ENCODE results near the gene CPE. TPM values are rescaled to one million over a fixed set of nuclear protein-coding genes. Genes with fewer than 3 reads are reported as not detected.

CPE gene
- polyA plus RNA-seq, 1 of the 3 experiments (the other 2 are of a cell fraction): 18.2 TPM

- no peaks in the 10 kb centered on the region for H3K36me3 ChIP-seq (replicated peaks in 1 of 2; ENCODE audit: control insufficient read depth in 1 of 2, insufficient read depth in 2 of 2, low read length in 1 of 2)
- no peak for TF ChIP-seq FOXJ3 (CRISPR knock-in tag; IDR thresholded peaks at IDR 0.05)
- TF ChIP-seq RAD21 (IDR thresholded peaks at IDR 0.05; ENCODE audit: low read length): no peak
- no peak for TF ChIP-seq FOXM1 (IDR thresholded peaks at IDR 0.05; ENCODE audit: low read depth)
- no peak for TF ChIP-seq ELF1 (IDR thresholded peaks at IDR 0.05)
- TF ChIP-seq POLR2AphosphoS5 (IDR thresholded peaks at IDR 0.05; ENCODE audit: low read depth, low read length): no peak
- no peak for TF ChIP-seq TEAD4 (IDR thresholded peaks at IDR 0.05; ENCODE audit: borderline replicate concordance, insufficient read depth)
- no peak for TF ChIP-seq EZH2phosphoT487 (IDR thresholded peaks at IDR 0.05; ENCODE audit: borderline replicate concordance, low read depth)
- no peak for TF ChIP-seq MXI1 (IDR thresholded peaks at IDR 0.05; ENCODE audit: low read depth, low read length)
- no peak for TF ChIP-seq GATA2 (CRISPR knock-in tag; IDR thresholded peaks at IDR 0.05)
- no peak for TF ChIP-seq REST (IDR thresholded peaks at IDR 0.05; ENCODE audit: low read depth, low read length)
- TF ChIP-seq NRF1 (IDR thresholded peaks at IDR 0.05; ENCODE audit: low read depth, low read length): no peak
- CTCF ChIA-PET: no interaction called here
- no peaks in the 10 kb centered on the region for H3K9me3 ChIP-seq
- H3K27ac ChIP-seq (ENCODE audit: low read depth in 2 of 2, low read length in 1 of 2): no peak overlapping the region
- H2AFZ ChIP-seq (ENCODE audit: low read depth): no peak overlapping the region
- H3K4me2 ChIP-seq: no peak overlapping the region
- no peaks in the 10 kb centered on the region for H3K4me1 ChIP-seq (ENCODE audit: control insufficient read depth in 1 of 2, insufficient read depth in 2 of 2, low read depth in 1 of 2, low read length in 1 of 2)
- H3K4me3 ChIP-seq (ENCODE audit: low read depth in 2 of 2, low read length in 1 of 2): no peak overlapping the region
- no peaks in the 10 kb centered on the region for H4K20me1 ChIP-seq (ENCODE audit: insufficient read depth)
- no peaks in the 10 kb centered on the region for H3F3A ChIP-seq (replicated peaks; ENCODE audit: insufficient read depth)
- H3K27me3 ChIP-seq (ENCODE audit: insufficient read depth): no peaks in the 10 kb centered on the region
- DNase-seq: no peak
- no peaks in the 10 kb centered on the region for H3K79me2 ChIP-seq (ENCODE audit: insufficient read depth)
- WGBS (ENCODE audit: low lambda C conversion rate): 37% methylated on average over 1 of the region's 1 CpG
- no peaks in the 10 kb centered on the region for H3K9me2 ChIP-seq
- H3K9ac ChIP-seq: no peak overlapping the region
- POLR2A ChIA-PET: no interaction called here
These were observed 139.9 kb downstream of the CPE start for GRCh38 chr4:165518686-165519085.

- Histone ChIP-seq H3K9me2 (no peaks in the 10 kb centered on the region), H3K4me1 (ENCODE audit: control insufficient read depth in 1 of 2, insufficient read depth in 2 of 2, low read depth in 1 of 2, low read length in 1 of 2) (no peaks in the 10 kb centered on the region), H3K9ac (no peak overlapping the region), H3K36me3 (replicated peaks in 1 of 2; ENCODE audit: control insufficient read depth in 1 of 2, insufficient read depth in 2 of 2, low read length in 1 of 2) (no peaks in the 10 kb centered on the region), H3K4me3 (ENCODE audit: low read depth in 2 of 2, low read length in 1 of 2) (no peak overlapping the region), H3K27ac (ENCODE audit: low read depth in 2 of 2, low read length in 1 of 2) (no peak overlapping the region), H3F3A (replicated peaks; ENCODE audit: insufficient read depth) (no peaks in the 10 kb centered on the region), H3K4me2 (no peak overlapping the region), H2AFZ (ENCODE audit: low read depth) (no peak overlapping the region), H3K79me2 (ENCODE audit: insufficient read depth) (no peaks in the 10 kb centered on the region), H3K27me3 (ENCODE audit: insufficient read depth) (no peaks in the 10 kb centered on the region), H3K9me3 (no peaks in the 10 kb centered on the region), H4K20me1 (ENCODE audit: insufficient read depth) (no peaks in the 10 kb centered on the region)
- no peak for TF ChIP-seq CTCF (IDR thresholded peaks at IDR 0.05)
- TF ChIP-seq RAD21 (IDR thresholded peaks at IDR 0.05; ENCODE audit: low read length): no peak
- no peak for TF ChIP-seq RFX5 (IDR thresholded peaks at IDR 0.05; ENCODE audit: low read length)
- TF ChIP-seq REST (IDR thresholded peaks at IDR 0.05; ENCODE audit: low read depth, low read length): no peak
- no peak for TF ChIP-seq EZH2phosphoT487 (IDR thresholded peaks at IDR 0.05; ENCODE audit: borderline replicate concordance, low read depth)
- no peak for TF ChIP-seq FOXJ3 (CRISPR knock-in tag; IDR thresholded peaks at IDR 0.05)
- no peak for TF ChIP-seq ELF1 (IDR thresholded peaks at IDR 0.05)
- TF ChIP-seq MAX (IDR thresholded peaks at IDR 0.05; ENCODE audit: low read depth): no peak
- no peak for TF ChIP-seq FOSL2 (IDR thresholded peaks at IDR 0.05; ENCODE audit: borderline replicate concordance, low read depth)
- no peak for TF ChIP-seq MXI1 (IDR thresholded peaks at IDR 0.05; ENCODE audit: low read depth, low read length)
- TF ChIP-seq ZBTB33 (IDR thresholded peaks at IDR 0.05; ENCODE audit: borderline replicate concordance, low read depth): no peak
- DNase-seq: no peak
- POLR2A ChIA-PET: no interaction called here
- CTCF ChIA-PET: no interaction called here
These were observed 140.8 kb downstream of the CPE start for GRCh38 chr4:165519591-165519990.
